Measurements from ENCODE around the gene MYLK3. TPM values are rescaled to one million over a fixed set of nuclear protein-coding genes. Genes with fewer than 3 reads are reported as not detected.

MYLK3 gene
- total and polyA plus RNA-seq, 2 donors (not counting 3 experiments of a cell fraction or from before 2014, with no cell fraction given) = not detected

DNA sequence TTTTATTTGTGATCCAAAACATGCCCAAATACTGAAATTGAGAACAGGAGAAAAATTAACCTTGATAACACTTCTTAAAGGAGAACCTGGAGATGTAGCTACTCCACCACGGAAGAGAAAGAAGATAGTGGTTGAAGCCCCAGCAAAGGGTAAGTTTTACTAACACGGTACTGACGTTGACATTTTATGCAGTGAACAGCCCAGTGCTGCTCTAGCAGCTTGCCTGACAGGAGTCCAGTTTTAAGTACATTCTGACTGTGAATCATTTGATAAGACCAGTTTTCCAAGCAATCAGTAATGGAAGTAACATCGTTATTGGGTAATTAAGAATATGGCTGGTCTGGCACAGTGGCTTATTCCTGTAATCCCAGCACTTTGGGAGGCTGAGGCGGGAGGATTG is 52.2 kb downstream of the MYLK3 start:
- Histone ChIP-seq H3K36me3 (ENCODE audit: control insufficient read depth in 2 of 2, extremely low read depth in 1 of 2, insufficient read depth in 2 of 2, low read length in 2 of 2) (peaks cover 0 to 19% of the 10 kb centered on the region in 2 experiments), H3K4me2 (ENCODE audit: insufficient read depth, low read length) (no peak overlapping the region), H3K9me1 (replicated peaks; ENCODE audit: control insufficient read depth, extremely low read depth, insufficient read depth, low read length) (no peaks in the 10 kb centered on the region), H3K4me3 (replicated peaks in 1 of 3; ENCODE audit: insufficient read depth in 1 of 3, low read depth in 1 of 3, low read length in 3 of 3) (no peak overlapping the region), H3K27me3 (ENCODE audit: control insufficient read depth in 2 of 2, insufficient read depth in 2 of 2, low read length in 2 of 2) (no peaks in the 10 kb centered on the region), H3K9ac (replicated peaks; ENCODE audit: extremely low read depth, insufficient read depth, low read length) (no peak overlapping the region), H3K79me2 (ENCODE audit: control insufficient read depth, insufficient read depth, low read length) (peaks cover 9% of the 10 kb centered on the region), H3K27ac (ENCODE audit: insufficient read depth, low read depth, low read length) (no peak overlapping the region), H3K4me1 (ENCODE audit: control insufficient read depth, extremely low read depth, insufficient read depth, low read length) (peaks cover 8% of the 10 kb centered on the region), H3K9me3 (replicated peaks; ENCODE audit: control insufficient read depth, insufficient read depth, low read length) (no peaks in the 10 kb centered on the region), H2AFZ (ENCODE audit: low read depth, low read length) (no peak overlapping the region), H4K20me1 (replicated peaks; ENCODE audit: control insufficient read depth, extremely low read depth, insufficient read depth, low read length) (no peaks in the 10 kb centered on the region)
- no peak for DNase-seq (ENCODE audit: low read depth, low spot score)
- intact Hi-C loops (cut with micrococcal nuclease) = no loop called here
- dilution Hi-C loops (cut with MboI; ENCODE audit: extremely low pct_ligation_motif_present, low sequenced_read_pairs) = no loop called here
- no peak for FAIRE-seq
- ChIA-PET CTCF (interaction anchor here (1.1 kb wide), 1 partner anchor 14 kb away, joined by 4 read pairs; no protein-coding TSS in a partner anchor), POLR2A (no interaction called here)
- no peak for TF ChIP-seq GATA2 (IDR thresholded peaks at IDR 0.05; ENCODE audit: insufficient read depth, insufficient read length, low read depth, low read length)
- TF ChIP-seq FOS (IDR thresholded peaks at IDR 0.05; ENCODE audit: borderline replicate concordance, insufficient read depth, low read length) = no peak
- TF ChIP-seq JUN (IDR thresholded peaks at IDR 0.05; ENCODE audit: borderline replicate concordance, insufficient read depth, insufficient read length, low read depth) = no peak
- no peak for TF ChIP-seq POLR2A (IDR thresholded peaks at IDR 0.05; ENCODE audit: low read depth, low read length)
- TF ChIP-seq, protein P1, sequence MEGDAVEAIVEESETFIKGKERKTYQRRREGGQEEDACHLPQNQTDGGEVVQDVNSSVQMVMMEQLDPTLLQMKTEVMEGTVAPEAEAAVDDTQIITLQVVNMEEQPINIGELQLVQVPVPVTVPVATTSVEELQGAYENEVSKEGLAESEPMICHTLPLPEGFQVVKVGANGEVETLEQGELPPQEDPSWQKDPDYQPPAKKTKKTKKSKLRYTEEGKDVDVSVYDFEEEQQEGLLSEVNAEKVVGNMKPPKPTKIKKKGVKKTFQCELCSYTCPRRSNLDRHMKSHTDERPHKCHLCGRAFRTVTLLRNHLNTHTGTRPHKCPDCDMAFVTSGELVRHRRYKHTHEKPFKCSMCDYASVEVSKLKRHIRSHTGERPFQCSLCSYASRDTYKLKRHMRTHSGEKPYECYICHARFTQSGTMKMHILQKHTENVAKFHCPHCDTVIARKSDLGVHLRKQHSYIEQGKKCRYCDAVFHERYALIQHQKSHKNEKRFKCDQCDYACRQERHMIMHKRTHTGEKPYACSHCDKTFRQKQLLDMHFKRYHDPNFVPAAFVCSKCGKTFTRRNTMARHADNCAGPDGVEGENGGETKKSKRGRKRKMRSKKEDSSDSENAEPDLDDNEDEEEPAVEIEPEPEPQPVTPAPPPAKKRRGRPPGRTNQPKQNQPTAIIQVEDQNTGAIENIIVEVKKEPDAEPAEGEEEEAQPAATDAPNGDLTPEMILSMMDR (IDR thresholded peaks at IDR 0.05; ENCODE audit: extremely low read depth in 1 of 2, insufficient read depth in 1 of 2, low read depth in 1 of 2, low read length in 2 of 2) = no peak
- TF ChIP-seq, protein P2, sequence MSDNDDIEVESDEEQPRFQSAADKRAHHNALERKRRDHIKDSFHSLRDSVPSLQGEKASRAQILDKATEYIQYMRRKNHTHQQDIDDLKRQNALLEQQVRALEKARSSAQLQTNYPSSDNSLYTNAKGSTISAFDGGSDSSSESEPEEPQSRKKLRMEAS (IDR thresholded peaks at IDR 0.05; ENCODE audit: insufficient read depth, insufficient read length) = no peak
- no peak for TF ChIP-seq MYC (IDR thresholded peaks at IDR 0.05; ENCODE audit: low read depth, low read length)
- TF ChIP-seq EZH2 (IDR thresholded peaks at IDR 0.05; ENCODE audit: borderline replicate concordance, low read depth, low read length, severe bottlenecking) = no peak
- TF ChIP-seq POLR2AphosphoS5 (IDR thresholded peaks at IDR 0.05; ENCODE audit: insufficient read depth, low read depth, low read length) = no peak
- BruUV-seq (replicated peaks) = no TSS peak
